HG02759 (cell line): ENCODE results near the gene HIVEP2.

ENCODE experiments used
- ATAC-seq: cut with Tn5 transposase; IDR thresholded peaks from one replicate; pipeline ENCODE4 v1.9.1; 2021; ENCODE audit warnings: mild to moderate bottlenecking, moderate library complexity; ENCODE audit not compliant: unreplicated experiment

The HIVEP2 gene

DNA sequence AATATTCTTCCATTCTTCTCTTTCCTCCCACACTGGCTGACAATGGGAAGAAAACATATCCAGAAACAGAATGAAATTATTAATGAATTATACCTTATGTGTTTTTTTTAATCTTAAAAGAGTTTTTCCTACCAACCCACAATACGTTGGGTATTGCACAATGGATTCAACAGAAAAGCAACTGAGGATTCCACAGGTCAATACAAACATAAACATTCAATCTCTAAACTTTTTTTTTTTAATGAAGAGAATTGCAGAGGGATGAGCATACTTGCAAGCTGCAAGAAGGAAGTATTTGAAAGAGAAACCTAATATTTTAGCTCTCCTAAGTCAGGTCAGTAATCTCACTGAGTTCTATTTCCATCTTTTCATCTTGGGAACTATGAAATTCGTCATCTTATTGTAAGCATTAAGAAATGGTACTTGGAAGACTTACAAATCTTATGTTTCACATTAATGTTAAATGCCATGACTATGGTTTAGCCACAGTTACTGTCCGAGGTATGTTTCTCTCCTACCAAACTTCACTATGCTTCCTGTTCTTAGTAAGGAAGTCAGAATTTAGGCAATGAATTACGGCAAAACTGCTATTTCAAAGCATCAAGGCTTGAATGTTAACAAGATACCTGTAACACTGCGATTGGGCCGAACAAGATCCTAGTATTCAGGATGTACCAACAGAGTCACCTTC is 100.8 kb downstream of the HIVEP2 start:
- ATAC-seq, result no peak

DNA sequence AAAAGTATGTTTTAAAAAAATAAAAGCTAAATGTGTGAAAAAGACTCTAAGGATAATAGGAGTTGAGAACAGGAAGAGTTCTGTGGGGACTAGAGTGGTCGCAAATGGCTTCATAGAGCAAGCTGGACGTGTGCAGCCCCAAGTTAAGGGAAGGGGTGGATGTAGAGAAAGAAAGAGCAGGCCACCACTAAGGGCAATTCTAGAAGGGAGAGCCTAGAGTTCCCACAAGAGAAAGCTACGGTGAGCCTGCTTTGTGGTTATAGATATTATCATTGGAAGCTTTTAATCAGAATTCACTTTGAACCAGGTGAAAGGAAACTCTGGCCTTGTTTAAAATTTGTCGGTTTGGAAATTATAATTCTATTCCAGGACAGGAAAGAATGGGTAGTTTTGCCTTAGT is 101.6 kb downstream of the HIVEP2 start:
- no peak for ATAC-seq

DNA sequence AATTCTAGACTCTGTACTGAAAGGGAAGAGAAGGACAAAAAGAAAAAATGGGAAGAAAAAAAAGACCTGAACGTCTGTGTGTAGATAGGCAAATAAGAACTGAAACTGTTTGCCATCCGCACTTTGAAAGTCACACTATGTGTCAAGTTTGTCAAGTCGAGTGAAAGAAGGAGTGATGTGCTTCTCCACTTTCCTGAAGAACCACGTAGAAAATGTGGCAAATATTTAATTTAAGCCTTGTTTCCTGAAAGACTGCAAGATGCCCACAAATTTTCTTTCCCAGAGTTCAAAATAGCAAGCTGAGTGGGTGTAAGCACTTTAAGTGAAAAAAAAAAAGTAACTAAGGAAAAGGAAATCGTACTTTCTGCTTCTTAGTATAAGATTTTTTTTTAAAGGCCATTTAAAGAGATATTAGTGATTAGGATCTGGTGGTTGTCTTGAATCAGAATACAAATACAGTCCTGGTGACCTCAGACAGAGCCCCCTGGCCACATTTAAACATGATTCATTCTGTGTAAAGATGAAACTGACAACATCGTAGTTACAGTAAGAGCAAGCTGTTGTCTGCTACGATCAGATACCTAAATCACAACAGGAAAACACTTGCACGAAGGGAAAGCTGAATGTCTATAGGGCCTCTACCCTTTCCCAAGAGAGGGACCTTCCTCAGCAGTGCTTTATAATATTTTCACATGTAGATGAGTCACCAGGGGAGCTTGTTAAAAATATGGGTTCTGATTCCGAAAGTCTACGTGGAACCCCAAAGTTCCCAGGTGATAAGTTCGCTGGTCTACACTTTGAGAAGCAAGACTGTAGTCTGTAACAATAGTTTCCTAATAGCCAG is 102.3 kb downstream of the HIVEP2 start:
- ATAC-seq, result peak; percentile 67

DNA sequence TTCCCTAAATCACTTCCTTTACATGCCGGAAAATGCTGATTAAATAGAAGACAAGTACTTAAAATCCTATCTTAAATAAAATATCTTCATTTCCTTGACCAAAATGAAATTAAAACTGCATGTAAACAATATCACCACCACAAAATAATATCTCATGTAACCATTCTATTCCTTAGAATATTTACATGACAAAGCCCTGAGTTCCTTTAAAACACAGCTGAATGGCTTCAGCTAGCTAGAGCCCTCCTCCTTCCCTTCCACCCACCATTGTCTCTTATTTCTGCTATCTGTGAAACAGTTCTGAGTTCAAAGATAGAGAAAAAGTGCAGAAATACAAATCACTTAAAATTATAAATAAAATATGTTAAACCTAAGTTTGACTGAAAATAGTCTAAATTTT is 103.1 kb downstream of the HIVEP2 start:
- ATAC-seq, result no peak

DNA sequence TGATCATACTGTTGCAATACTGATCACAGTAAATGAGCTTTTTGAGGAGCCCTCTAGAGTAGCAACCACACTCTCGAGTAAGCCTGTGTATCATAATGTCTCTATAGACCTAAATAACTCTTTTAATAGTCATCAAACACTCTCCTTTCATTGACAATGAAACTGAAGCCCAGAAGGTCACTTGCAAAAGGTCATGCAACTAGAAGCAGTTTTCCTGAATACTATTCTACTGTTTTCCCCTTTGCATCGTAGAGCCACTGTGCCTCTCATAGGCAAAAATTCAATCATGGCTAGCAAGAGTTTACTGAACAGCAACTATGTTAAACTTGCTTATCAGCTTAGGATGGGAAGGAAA is 105.3 kb downstream of the HIVEP2 start:
- no peak for ATAC-seq

DNA sequence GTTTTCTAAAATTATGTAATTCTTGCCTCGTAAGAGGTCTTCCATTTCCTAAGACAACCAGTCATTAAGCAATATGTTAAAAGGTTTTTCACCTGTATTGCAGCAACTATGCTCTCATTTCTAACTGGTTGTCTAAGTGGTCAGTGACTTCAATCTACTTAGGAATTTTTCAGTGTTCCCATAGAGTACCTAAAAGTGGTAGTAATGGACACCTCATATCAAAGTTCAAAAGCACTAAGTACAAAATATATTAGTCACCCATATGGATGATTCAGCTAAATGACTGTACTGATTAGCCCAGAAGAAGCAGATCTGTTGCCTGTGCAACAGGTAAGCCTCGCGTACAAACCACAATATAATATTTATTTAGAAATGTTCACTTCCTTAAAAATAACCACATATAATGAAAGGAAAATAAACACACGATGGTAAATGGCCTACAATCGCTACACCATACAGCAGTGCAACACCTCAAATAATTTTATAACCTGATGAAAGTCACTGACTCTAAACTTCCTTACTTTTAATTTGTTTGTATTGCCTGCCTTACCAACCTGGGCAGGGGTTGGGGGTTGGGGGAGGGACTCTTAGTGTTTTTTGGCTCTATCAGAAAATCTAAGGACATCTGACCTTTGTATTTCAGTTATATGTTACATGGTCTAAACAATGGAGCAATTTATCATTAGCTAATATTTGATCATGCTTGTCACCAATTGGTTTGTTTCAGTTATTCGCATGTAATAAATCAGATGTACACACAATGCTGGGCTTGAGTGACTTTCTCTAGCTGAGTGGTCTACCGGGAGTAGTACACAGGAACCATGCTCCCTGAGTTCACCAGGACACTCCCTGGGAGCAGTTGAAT is 105.9 kb downstream of the HIVEP2 start:
- no peak for ATAC-seq

DNA sequence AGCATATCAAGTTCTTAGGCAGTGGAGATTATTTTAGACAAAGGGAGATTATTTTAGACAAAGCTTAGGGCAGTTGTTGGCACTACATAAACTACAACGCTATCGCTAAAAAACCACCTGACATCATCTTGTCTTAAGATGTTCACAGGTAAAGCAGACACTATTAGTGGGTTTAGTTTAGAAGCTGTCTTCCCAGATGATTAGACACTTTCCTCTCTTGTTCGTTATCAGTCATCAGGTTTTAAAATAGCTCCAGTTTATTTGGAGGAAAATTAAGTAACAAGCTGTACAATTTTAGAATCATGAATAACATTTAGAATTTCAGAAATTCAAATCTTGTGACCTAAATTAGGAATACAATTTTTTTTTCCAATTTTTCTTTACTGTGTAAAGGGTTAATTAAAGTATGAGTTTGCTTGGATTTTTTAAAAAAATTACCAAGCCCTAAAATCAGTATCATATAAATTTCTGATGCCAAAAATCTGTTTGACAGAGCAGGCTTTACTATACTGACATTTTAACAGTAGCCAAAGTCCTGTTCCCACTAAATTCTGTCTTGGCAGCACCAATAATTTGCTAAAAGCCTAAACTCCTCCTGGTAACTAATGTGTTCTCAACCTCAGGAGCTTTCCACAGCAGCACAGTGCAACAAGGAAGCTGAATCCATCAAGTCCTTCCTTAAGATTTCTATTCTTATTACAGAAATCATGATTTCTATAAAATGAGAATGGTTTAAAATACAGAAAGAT is 109.0 kb downstream of the HIVEP2 start:
- ATAC-seq, result no peak

DNA sequence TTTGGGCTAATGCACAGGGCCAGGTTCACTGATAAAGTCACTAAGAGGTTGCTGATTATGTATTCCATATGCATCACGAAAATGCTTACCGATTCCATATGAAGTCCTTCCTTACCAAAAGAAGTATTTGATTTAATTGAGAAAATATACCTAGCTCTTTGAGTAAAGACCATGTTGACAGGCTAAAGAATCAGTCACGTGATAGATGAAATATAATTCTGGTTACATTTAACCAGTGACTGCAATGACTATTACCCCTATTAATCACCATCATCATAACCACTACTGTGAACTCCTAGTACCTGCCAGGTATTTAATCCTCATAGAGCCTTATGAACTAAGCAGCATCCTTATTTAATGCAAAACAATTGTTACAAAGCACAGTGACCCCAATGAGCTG is 110.1 kb downstream of the HIVEP2 start:
- ATAC-seq, result no peak

DNA sequence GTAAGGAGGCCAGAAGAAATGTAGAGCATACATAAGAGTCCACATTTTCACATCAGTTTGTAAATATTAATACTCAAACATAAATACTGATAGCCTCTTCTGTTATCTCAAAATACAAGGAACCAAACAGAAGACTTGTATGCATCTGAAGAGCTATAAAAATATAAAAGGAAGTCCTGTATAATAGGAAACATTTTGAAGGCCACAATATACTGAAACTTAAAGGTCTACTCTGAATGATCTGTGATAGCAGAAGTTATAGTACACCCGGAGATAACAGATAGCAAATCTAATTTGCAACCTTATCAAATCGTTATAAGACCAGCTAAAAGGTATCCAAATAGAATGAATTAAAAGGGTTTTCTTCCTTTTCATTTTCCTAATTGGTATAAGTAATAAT is 111.2 kb downstream of the HIVEP2 start:
- no peak for ATAC-seq

DNA sequence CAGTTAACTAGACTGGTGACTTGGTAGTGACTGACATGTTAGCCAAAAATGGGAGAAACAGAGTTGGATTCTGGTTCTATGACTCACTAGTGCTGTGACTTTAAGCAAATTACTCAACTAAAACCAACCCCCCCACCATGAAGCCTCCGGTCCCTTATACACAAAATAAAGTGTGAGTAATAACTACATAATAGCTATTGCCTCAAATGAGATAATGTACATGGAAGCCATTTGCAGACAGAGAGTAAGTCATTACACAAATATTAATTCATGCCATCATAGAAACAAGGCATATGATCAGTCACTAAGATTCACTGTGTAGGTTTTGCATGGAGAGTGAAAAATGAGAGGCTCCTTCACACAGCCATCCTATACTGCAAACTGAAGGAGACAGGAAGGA is 111.9 kb downstream of the HIVEP2 start:
- ATAC-seq, result no peak

DNA sequence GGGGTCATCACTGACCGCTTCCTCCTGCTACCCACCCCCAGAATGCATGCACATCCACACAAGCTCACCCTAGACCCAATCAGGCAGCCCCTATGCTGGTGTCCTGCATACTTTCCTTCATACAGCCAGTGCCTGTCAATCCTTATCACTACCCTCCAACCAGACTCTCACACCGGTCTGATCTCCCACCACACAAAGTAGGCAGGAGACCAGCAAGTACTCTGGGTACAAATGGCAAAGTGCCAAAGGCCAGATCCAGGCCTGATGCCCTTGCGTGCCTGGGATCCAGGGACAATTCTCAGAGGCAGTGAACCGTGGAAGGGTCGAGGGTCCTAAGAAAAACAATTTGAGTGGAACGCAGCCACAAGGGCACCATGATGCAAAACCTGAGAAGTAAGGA is 114.2 kb downstream of the HIVEP2 start:
- no peak for ATAC-seq

DNA sequence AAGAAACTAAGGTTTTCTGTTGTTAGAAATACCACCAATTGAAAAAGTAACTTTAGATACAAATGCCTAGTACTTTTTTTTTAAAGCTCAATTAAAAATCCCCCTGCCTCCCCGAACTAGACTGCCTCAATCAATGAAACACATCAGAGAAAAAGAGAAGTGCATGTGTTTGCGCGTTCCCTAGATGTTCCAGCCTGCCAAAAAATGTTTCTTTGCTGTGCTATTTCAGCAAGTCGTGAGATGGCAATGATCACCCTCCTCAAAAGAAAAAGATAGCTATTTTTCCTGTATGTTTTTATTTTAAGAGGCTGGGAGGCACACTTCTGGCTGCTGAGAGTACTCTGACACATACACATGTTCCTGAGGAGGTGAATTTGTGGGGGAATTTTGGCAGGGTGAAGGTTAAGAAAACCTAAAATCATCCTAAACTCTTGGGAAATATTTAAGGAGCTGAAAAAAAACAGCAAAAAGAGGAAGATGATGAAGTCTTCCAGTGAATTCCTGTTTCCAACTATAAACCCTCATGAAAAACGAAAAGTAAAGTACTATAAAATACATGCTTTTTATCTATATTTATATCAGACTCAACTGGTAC is 114.8 kb downstream of the HIVEP2 start:
- ATAC-seq, result no peak

DNA sequence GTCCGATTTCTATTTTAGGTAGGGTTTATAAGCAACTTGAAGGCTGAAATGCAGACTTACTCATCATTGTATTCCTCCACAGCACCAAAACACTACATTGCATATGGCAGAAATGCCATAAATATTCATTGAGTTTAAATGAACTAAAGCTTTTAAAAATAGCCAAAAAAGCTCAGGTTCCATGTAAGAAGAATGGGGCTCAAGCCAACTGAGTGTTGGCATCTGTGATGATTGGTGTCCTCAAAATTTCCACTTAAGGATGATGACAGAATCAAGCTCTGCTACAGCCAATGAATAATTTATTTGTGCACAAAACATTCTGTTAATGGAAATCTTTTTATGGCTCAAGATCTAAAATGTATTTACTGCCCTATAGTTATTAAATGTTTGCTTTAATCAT is 115.4 kb downstream of the HIVEP2 start:
- no peak for ATAC-seq

DNA sequence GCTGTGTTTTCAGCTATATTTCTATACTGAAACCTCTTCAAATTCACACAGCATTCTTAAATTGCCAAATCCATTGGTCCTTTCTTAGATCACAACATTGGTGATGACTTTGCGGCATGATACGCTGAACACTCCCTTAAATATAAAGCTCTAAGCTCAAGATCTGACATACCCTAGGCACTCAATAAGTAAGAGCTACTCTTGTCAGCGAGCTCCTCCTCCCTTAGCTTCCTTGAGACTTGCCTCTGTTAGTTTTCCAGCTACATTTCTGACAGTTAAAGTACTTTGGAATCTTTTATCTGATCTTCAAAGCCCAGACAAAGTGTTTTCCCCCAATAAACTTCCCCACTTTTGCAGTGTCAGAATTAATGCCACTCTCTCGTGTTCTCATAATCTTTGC is 117.0 kb downstream of the HIVEP2 start:
- no peak for ATAC-seq

DNA sequence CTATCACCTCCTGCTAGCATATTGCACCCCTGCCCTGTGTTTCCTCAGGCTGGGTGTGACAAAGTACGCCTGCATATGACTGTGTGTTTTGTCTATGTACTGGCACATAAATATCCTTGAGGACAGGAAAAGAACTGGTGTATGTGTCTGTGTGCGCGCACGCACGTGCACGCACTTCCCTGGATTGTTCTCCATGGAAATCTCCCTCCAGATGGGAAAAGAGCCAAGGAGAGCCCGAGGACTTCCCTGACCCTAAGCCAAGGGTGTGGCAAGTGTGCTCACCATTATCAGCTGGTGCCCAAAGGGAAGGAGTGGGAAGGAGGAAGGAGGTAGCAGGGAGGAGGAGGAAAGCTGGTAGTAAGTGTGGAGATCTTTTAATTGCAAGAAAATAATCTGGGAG is 117.6 kb downstream of the HIVEP2 start:
- no peak for ATAC-seq

DNA sequence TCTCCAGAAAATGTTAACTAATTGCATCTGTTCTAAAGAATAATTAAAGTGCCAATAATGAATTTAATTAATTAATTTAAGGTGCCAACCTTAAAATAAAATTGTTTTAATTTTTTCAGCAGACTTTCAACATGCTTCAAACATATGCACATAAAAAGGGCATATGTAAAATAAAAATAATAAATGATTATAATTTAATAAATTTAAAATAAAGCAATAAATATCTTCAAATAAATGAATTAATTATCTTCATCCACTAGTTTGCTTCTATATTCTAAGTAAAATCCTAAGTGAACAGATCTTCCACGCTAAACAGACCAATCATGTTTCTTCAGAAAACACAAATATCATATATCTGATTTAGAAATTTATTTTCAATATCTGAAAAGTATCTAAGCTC is 119.2 kb downstream of the HIVEP2 start:
- ATAC-seq, result no peak

DNA sequence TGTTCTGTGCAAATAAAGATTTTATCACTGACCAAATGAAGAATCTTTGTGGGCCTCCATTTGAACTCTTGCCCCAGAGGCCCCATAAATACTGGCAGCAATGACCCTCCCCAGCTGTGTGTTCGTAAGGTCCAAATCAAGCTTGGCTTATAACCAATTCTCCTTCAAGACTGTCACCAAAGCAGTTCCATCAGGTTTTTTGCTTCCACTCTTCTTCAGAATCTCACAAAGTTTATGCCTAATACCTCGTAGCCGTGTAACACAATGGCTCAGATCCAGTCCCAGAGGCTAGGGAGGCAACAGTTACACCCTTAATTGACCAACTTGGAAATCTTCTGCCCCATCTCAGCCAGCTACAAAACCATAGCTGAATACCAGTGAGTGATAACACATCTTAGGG is 120.5 kb downstream of the HIVEP2 start:
- ATAC-seq, result no peak

DNA sequence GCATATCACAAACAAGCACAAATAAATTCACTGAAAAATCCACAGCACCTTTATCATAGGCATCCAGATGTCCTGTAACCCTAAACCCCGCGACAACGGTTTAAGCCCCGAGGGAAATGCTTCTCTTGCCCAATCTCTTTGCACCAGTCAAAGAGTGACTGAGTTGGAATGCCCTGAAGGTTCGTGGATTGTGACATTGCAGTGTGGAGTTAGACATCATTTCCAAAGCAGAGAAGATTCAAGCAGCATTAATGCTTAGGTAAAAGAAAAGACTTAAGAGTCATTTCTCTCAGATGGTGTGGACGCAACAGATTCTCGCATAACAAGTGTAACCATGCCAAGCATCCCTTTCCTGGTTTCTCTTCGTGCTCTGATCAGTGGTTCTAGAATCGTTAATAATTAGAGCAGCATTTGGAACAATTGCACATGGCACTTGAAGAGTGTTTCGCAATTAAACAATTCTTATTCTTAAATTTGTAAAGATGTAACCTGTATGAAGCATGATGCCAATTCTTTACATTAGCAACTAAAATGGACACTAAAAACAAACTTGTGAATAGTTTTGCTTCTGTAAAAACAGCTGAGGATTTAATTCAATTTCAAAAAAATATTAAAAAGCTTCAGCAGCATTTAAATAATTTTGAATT is 121.6 kb downstream of the HIVEP2 start:
- no peak for ATAC-seq

DNA sequence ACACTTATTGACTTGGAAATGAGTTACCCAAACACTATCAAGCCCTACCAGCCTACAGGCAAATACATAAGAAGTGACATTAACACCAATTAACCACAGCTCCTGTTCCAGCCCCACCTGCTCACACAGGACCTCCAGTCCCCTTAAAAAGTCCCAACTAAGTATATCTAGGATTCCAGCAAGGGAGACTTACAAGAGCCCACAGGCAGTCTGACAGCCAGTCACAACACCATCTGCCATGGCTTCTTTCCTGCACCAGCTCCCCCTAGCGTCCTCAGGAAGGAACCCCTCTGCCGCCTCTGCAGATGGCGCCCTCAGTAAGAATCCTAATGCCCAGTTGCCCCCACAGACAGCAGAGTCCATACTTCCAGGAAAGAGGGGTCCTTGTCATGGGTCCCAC is 122.1 kb downstream of the HIVEP2 start:
- no peak for ATAC-seq

DNA sequence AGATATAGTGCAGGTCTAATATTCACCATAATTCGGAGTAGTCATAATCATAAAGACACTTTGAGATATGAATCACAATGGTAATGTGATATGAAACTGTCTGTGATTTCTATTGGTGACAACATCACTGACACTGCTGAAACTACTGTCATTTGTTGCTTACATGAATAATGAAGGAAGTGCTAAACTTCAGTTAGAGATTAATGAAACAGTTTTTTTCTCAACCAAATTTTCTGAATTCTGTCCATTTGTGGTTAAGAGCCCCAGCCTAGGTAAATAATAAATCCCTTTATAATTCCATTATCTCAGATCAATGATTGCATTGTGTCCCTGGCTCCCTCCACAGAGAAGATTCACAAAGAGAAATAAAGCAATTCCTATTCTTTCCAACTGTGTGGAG is 122.6 kb downstream of the HIVEP2 start:
- ATAC-seq, result peak; percentile 66
